GM10266 (cell line): ENCODE measurements around the gene VPREB1.

Source experiments
- DNase-seq: peaks from one replicate; pipeline ENCODE4 v3.0.0; 2012; ENCODE audit errors: extremely low spot score
- TF ChIP-seq, protein P1 (sequence below): IDR thresholded peaks from 2 replicates; pipeline ENCODE4 v1.5.1; 2012; ENCODE audit warnings: mild to moderate bottlenecking, low read depth; ENCODE audit not compliant: control insufficient read depth, insufficient read depth; ENCODE audit errors: missing control alignments

Gene VPREB1

DNA sequence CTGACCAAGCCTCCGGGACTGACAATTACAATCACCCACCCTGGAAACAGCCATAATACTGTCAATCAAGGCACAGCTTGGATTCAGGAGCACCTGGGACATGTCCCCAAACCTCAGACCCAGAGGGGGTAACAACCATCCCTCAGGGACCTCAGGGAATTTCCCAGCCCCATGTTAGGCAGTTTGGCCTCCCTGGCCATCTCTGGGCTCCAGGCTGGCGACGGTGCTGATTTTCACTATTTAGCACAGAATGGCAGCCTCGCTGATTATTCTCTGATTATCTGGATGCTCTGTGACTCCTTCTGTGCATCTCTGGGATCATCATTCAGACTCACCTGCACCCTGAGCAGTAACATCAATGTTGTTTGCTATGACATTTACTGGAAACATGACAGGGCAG, 45.8 kb upstream of the VPREB1 start:
- TF ChIP-seq, protein P1, sequence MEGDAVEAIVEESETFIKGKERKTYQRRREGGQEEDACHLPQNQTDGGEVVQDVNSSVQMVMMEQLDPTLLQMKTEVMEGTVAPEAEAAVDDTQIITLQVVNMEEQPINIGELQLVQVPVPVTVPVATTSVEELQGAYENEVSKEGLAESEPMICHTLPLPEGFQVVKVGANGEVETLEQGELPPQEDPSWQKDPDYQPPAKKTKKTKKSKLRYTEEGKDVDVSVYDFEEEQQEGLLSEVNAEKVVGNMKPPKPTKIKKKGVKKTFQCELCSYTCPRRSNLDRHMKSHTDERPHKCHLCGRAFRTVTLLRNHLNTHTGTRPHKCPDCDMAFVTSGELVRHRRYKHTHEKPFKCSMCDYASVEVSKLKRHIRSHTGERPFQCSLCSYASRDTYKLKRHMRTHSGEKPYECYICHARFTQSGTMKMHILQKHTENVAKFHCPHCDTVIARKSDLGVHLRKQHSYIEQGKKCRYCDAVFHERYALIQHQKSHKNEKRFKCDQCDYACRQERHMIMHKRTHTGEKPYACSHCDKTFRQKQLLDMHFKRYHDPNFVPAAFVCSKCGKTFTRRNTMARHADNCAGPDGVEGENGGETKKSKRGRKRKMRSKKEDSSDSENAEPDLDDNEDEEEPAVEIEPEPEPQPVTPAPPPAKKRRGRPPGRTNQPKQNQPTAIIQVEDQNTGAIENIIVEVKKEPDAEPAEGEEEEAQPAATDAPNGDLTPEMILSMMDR = no peak
- no peak for DNase-seq

DNA sequence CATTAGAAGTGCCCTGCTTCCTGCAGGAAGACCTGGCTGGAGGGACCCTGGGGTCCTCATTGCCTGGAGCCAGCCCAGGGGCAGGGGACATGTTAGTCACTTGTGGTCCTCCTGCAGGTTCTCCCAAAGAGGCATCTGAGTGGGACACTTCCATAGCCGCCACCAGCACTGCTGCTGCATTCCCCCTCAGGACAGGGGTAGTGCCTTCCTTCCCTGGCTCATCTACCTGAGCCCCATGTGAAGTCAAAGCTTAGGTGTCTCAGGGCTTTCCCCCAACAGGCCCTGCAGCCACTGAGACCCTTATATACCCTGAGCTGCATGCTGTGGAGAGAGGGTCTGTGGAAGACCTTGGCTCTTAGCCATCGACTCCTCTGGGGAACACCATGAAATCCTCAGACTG, 45.0 kb upstream of the VPREB1 start:
- TF ChIP-seq, protein P1 = no peak
- DNase-seq = no peak

DNA sequence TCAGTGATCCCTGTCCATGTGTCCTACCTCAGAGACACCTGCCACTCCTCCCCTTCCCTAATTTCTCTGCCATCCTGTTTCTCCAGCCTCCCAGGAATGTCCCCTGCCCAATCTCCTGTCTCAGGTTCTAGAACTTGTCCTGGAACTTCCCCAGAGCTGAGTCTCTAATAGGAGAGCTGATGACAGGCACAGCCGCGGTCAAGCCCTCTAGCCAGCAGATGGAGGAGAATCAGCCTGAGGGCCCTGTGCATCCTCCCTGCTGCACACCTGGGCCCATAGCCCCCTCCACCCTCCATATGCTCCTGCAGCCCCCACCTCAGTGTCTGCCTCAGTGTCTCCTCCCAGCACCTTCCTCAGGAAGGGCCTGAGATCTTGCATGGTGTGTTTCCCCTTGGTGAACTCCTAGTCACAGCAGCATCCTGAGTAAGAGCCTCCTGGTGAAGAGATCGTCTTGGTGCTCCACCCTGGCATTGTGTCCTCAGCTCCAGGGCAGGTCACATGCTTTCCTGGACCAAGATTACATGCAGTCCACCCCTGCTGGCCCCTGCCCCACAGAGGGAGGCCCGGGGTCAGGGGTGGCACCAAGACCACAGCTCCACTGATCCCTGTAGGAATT, 43.9 kb upstream of the VPREB1 start:
- TF ChIP-seq, protein P1 = no peak
- DNase-seq = no peak

DNA sequence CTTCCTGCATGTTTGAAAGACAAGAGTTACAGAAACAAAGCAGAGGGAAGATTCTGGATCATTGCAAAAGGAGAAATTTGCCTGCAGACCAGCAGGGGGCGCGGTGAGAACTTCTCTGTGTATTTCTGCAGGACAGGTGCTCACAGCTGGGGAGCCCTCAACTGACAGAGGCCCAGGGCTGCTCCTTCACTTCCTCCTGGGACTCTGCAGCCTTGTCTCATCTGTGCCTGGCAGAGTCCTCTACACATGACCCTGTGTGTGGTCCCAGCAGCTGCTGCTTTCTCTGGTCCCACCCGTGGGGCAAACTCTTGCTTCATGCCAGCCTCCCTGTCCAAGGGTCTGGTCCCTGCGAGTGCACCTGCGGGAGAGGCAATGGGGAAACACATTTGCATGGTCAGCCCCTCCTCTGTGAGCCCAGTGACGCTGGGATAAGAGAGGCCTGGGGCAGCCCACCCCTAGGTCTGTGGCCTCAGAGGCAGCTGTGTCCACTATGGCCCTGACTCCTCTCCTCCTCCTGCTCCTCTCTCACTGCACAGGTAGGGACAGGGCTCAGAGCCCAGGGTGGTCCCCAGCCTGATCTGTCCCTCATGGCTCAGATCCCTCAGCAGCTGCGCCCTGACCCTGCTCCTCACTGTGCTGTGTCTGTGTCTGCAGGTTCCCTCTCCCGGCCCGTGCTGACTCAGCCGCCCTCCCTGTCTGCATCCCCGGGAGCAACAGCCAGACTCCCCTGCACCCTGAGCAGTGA, 43.2 kb upstream of the VPREB1 start:
- DNase-seq = peak; percentile 56
- TF ChIP-seq, protein P1 = peak; percentile 58

DNA sequence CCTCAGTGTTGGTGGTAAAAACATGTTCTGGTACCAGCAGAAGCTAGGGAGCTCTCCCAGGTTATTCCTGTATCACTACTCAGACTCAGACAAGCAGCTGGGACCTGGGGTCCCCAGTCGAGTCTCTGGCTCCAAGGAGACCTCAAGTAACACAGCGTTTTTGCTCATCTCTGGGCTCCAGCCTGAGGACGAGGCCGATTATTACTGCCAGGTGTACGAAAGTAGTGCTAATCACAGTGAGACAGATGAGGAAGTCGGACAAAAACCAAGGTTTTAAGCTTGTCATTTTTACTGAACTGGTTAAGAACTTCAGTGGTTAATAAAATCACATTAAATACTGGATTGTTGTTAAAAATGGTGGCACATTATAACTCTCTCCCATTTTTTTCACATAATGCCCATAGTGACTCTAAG, 42.6 kb upstream of the VPREB1 start:
- TF ChIP-seq, protein P1 = no peak
- no peak for DNase-seq

DNA sequence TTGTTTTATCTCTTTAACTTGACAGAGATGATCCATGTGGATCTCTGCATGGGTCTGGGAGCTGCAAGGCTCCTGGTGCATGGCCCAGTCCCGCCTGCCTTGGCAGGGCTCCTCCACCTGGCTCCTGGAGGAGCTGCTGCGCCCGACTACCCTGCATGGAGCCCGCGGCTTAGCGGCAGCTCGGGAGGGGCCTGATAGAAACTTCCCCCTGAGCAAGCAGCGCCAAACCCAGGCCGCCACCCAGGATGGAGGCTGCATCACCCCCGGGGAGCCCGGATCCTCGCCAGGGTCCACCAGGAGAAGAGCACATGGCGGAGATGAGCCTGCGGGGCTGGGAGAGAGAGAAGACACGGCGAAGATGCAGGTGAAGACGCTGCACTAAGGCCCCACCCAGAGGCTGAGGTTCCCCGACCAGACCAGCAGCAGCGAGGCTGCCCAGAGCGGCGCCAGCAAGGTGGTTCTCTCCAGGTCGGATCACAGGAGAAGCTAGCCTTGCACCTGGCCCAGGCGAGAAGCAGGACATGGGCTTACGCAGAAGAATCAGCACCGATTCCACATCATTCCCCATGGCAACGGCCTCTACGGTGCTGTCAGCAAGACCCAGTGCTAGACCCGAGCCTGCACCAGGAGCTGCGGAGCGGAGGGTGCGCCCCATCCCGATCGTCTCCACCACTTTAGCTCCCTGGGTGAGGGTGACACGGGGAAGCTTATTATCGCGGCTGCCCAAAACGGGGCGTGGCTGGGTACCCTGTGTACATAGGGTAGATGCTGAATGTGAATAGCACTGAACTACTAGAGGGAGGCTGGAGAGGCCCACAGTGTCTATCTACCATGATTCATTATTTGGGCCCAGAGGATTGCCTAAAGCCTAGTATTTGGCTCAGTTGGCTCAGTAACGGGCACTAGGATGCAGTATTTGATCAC, 41.3 kb upstream of the VPREB1 start:
- no peak for DNase-seq
- TF ChIP-seq, protein P1 = no peak
